ENCODE measurements around the gene BMPR2. TPM values are rescaled to one million over a fixed set of nuclear protein-coding genes. Genes with fewer than 3 reads are reported as not detected.

Gene BMPR2
- total RNA-seq, 1 experiment from 2014 or later = 12.8 TPM

- Histone ChIP-seq H3K27ac (ENCODE audit: low read depth, low read length) (no peak overlapping the region), H3K36me3 (ENCODE audit: control insufficient read depth in 1 of 2, insufficient read depth in 2 of 2, low read length in 2 of 2) (no peaks in the 10 kb centered on the region), H3K9ac (ENCODE audit: low read length) (no peak overlapping the region), H3K9me3 (ENCODE audit: control insufficient read depth in 1 of 2, insufficient read depth in 1 of 2, low read depth in 1 of 2, low read length in 2 of 2) (no peaks in the 10 kb centered on the region), H3K9me2 (ENCODE audit: insufficient read depth) (no peaks in the 10 kb centered on the region), H3K4me3 (replicated peaks in 1 of 2; ENCODE audit: low read depth in 1 of 2, low read length in 2 of 2) (no peak overlapping the region), H2AFZ (ENCODE audit: low read depth, low read length, poor library complexity, severe bottlenecking) (no peak overlapping the region), H3K79me2 (ENCODE audit: insufficient read depth, low read length) (no peaks in the 10 kb centered on the region), H3K4me1 (ENCODE audit: control insufficient read depth in 1 of 2, insufficient read depth in 2 of 2, low read length in 2 of 2) (no peaks in the 10 kb centered on the region), H3K4me2 (ENCODE audit: low read length) (no peak overlapping the region), H3K27me3 (ENCODE audit: insufficient read depth, low read length) (no peaks in the 10 kb centered on the region), H4K20me1 (ENCODE audit: insufficient read depth) (no peaks in the 10 kb centered on the region)
- intact Hi-C loops (cut with micrococcal nuclease) = no loop called here
- no peak for ATAC-seq
- CTCF ChIA-PET = no interaction called here
- DNase-seq (ENCODE audit: low read depth, low spot score) = no peak
- TF ChIP-seq CEBPB (IDR thresholded peaks at IDR 0.05; ENCODE audit: low read depth) (no peak), YY1 (IDR thresholded peaks at IDR 0.05; ENCODE audit: extremely low read depth, insufficient replicate concordance, low read depth, low read length) (no peak), SIN3A (IDR thresholded peaks at IDR 0.05; ENCODE audit: low read depth) (no peak), CTCF (IDR thresholded peaks at IDR 0.05 in 2 of 3, conservative IDR thresholded peaks at IDR 0.05 in 1 of 3; ENCODE audit: borderline replicate concordance in 1 of 3, insufficient read depth in 1 of 3, low read depth in 2 of 3, low read length in 2 of 3) (no peak), FOSL1 (IDR thresholded peaks at IDR 0.05; ENCODE audit: low read depth) (no peak), POLR2A (IDR thresholded peaks at IDR 0.05; ENCODE audit: borderline replicate concordance, extremely low read depth, insufficient read depth, insufficient read length) (no peak), SRF (IDR thresholded peaks at IDR 0.05; ENCODE audit: low read depth) (no peak), JUND (IDR thresholded peaks at IDR 0.05) (no peak), RAD21 (IDR thresholded peaks at IDR 0.05; ENCODE audit: low read depth) (no peak), EZH2 (IDR thresholded peaks at IDR 0.05) (no peak)
- BruUV-seq (replicated peaks) = no TSS peak
- POLR2A ChIA-PET = no interaction called here
- RAD21 ChIA-PET (ENCODE audit: low non-redundant PET in 1 of 2, low total read pairs in 2 of 2, uncharacterized antibody in 2 of 2, unreplicated experiment in 2 of 2) = no interaction called here
Measured at GRCh38 chr2:202488671-202489070, 112.5 kb downstream of the BMPR2 start.

GRCh38 chr2:202490479-202490878, 114.4 kb downstream of the BMPR2 start:
- Histone ChIP-seq H3K4me2 (ENCODE audit: low read length) (no peak overlapping the region), H2AFZ (ENCODE audit: low read depth, low read length, poor library complexity, severe bottlenecking) (no peak overlapping the region), H3K27me3 (ENCODE audit: insufficient read depth, low read length) (no peaks in the 10 kb centered on the region), H3K9me3 (ENCODE audit: control insufficient read depth in 1 of 2, insufficient read depth in 1 of 2, low read depth in 1 of 2, low read length in 2 of 2) (no peaks in the 10 kb centered on the region), H3K36me3 (ENCODE audit: control insufficient read depth in 1 of 2, insufficient read depth in 2 of 2, low read length in 2 of 2) (no peaks in the 10 kb centered on the region), H3K79me2 (ENCODE audit: insufficient read depth, low read length) (no peaks in the 10 kb centered on the region), H4K20me1 (ENCODE audit: insufficient read depth) (no peaks in the 10 kb centered on the region), H3K4me3 (replicated peaks in 1 of 2; ENCODE audit: low read depth in 1 of 2, low read length in 2 of 2) (no peak overlapping the region), H3K9ac (ENCODE audit: low read length) (no peak overlapping the region), H3K4me1 (ENCODE audit: control insufficient read depth in 1 of 2, insufficient read depth in 2 of 2, low read length in 2 of 2) (no peaks in the 10 kb centered on the region), H3K9me2 (ENCODE audit: insufficient read depth) (no peaks in the 10 kb centered on the region), H3K27ac (ENCODE audit: low read depth, low read length) (no peak overlapping the region)
- TF ChIP-seq ZBTB33 (IDR thresholded peaks at IDR 0.05; ENCODE audit: extremely low read depth, insufficient replicate concordance, low read length) (no peak), FOSL1 (IDR thresholded peaks at IDR 0.05; ENCODE audit: low read depth) (no peak), ELF1 (IDR thresholded peaks at IDR 0.05; ENCODE audit: borderline replicate concordance, low read depth) (no peak)
- ATAC-seq (no peak), DNase-seq (ENCODE audit: low read depth, low spot score) (no peak)
- POLR2A ChIA-PET = no interaction called here
- intact Hi-C loops (cut with micrococcal nuclease) = no loop called here
- RAD21 ChIA-PET (ENCODE audit: low non-redundant PET in 1 of 2, low total read pairs in 2 of 2, uncharacterized antibody in 2 of 2, unreplicated experiment in 2 of 2) = no interaction called here
- CTCF ChIA-PET = no interaction called here
- BruUV-seq (replicated peaks) = no TSS peak

Measured in HCT116 (cell line).